ENCODE data around the gene GSS. TPM values are rescaled to one million over a fixed set of nuclear protein-coding genes. Genes with fewer than 3 reads are reported as not detected.

GSS gene
- total RNA-seq, 1 donor from 2014 or later, result 48.3 TPM

DNA sequence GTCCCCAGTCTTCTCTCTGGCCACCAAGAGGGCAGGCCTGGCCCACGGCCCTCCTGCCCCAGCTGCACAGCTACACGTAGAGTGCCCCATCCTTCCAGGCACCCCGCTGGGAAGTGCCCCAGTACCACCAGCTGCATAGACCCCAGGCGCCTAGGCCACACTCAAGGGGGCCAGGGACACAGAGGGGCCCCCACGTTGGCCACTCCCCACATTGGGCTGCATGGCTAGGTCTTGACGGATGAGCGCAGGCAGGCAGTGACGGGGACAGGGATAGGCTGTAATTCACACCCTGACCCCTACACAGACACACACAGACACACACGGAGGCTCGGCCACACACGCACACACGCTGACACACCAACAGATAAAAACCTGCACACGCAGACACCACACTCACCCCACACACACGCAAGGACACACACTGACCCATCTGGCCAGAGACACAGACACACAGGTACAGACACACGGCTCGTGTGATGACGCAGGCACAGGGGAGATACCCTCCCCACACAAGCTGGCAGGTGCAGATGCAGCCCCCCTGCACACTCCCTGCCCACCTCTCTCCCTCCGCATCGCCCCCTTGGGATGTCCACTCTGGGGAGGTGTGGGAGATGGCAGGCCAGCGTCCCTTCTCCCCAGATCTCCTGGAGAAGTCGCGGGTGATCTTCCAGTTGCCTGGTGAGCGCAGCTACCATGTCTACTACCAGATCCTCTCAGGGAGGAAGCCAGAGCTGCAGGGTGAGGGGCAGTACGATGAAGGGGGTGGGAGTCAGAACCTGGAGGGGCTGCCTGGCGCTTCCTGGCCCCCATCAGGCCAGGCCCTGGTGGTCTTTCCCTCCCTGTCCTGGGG lies 30.1 kb upstream of the GSS start:
- H3K27ac Mint-ChIP-seq (ENCODE audit: unreplicated experiment), result peak overlapping the region; percentile 88
- no peak for DNase-seq (ENCODE audit: low spot score)
- peaks cover 14% of the 10 kb centered on the region for H3K27me3 Mint-ChIP-seq (ENCODE audit: unreplicated experiment)

DNA sequence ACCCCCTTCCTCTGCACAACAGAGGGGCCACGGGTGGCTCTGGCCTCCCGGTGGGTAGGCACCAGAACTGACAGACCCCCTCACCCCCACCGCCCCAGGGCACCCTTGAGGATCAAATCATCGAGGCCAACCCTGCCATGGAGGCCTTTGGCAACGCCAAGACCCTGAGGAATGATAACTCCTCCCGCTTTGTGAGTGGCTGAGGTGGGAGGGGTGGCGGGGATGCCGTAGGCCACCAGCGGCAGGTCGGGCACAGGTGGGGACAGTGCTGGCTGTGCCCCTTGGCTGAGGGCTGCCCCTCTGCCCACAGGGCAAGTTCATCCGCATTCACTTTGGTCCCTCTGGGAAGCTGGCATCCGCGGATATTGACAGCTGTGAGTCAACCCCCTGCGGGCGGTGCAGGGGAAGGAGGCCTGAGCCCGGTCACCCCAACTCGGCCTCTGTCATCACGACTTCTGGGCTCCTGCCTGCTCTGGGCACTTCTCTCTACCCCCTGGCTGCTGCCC lies 29.2 kb upstream of the GSS start:
- TF ChIP-seq, protein P1, sequence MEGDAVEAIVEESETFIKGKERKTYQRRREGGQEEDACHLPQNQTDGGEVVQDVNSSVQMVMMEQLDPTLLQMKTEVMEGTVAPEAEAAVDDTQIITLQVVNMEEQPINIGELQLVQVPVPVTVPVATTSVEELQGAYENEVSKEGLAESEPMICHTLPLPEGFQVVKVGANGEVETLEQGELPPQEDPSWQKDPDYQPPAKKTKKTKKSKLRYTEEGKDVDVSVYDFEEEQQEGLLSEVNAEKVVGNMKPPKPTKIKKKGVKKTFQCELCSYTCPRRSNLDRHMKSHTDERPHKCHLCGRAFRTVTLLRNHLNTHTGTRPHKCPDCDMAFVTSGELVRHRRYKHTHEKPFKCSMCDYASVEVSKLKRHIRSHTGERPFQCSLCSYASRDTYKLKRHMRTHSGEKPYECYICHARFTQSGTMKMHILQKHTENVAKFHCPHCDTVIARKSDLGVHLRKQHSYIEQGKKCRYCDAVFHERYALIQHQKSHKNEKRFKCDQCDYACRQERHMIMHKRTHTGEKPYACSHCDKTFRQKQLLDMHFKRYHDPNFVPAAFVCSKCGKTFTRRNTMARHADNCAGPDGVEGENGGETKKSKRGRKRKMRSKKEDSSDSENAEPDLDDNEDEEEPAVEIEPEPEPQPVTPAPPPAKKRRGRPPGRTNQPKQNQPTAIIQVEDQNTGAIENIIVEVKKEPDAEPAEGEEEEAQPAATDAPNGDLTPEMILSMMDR (IDR thresholded peaks at IDR 0.05; ENCODE audit: unreplicated experiment), result no peak
- H3K27me3 Mint-ChIP-seq (ENCODE audit: unreplicated experiment), result peaks cover 14% of the 10 kb centered on the region
- H3K4me3 Mint-ChIP-seq (ENCODE audit: unreplicated experiment), result peak overlapping the region; percentile 33
- no peaks in the 10 kb centered on the region for H3K9me3 Mint-ChIP-seq (ENCODE audit: unreplicated experiment)
- H3K27ac Mint-ChIP-seq (ENCODE audit: unreplicated experiment), result peak overlapping the region; percentile 88
- no peak for DNase-seq (ENCODE audit: low spot score)
- H3K36me3 Mint-ChIP-seq (ENCODE audit: low read depth, unreplicated experiment), result peaks cover 7% of the 10 kb centered on the region
- H3K4me1 Mint-ChIP-seq (ENCODE audit: unreplicated experiment), result peaks cover 23% of the 10 kb centered on the region

More for the DNA sequence above, 30.1 kb upstream of the GSS start:
- TF ChIP-seq, protein P1 (IDR thresholded peaks at IDR 0.05; ENCODE audit: unreplicated experiment), result no peak
- Mint-ChIP-seq H3K4me1 (ENCODE audit: unreplicated experiment) (peaks cover 23% of the 10 kb centered on the region), H3K4me3 (ENCODE audit: unreplicated experiment) (peak overlapping the region; percentile 37), H3K9me3 (ENCODE audit: unreplicated experiment) (no peaks in the 10 kb centered on the region), H3K36me3 (ENCODE audit: low read depth, unreplicated experiment) (peaks cover 7% of the 10 kb centered on the region)

DNA sequence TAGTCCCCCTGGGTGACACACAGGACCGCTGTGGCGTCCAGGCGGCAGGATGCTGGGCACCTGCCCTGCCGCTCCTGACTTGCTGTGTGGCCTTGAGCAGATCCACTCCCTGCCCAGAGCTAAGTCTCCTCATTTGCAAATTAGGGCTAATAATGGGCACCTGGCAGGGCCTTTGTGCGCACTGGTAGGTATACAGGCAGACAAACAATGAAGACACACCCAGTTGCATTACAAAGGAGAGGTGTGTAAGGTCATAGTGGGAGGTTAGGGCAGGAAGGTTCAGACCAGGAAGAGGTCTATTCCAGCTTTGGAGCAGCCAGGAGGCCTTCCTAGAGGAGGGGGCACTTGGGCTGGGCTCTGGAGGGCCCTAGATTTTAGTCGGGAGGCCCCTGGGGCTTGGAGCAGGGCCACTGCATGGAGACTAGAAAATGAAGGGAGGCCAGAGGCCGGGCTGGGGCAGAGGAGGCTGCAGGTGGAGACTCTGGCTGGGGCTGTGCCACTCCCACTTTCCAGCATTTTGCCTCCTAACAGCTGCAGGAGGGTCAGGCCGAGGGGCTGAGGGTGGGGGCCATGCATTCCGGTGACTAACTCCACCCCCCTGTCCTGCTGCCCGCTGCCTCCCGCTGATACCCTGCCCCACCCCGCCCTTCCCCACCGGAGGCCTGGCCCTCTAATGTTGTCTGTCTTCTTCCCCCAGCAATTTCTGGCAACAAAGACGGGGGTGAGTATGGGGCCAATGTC lies 28.6 kb upstream of the GSS start:
- Mint-ChIP-seq H3K36me3 (ENCODE audit: low read depth, unreplicated experiment) (peaks cover 7% of the 10 kb centered on the region), H3K4me3 (ENCODE audit: unreplicated experiment) (no peak overlapping the region), H3K27me3 (ENCODE audit: unreplicated experiment) (peaks cover 14% of the 10 kb centered on the region), H3K4me1 (ENCODE audit: unreplicated experiment) (peaks cover 23% of the 10 kb centered on the region), H3K27ac (ENCODE audit: unreplicated experiment) (no peak overlapping the region), H3K9me3 (ENCODE audit: unreplicated experiment) (no peaks in the 10 kb centered on the region)
- DNase-seq (ENCODE audit: low spot score), result no peak
- TF ChIP-seq, protein P1 (IDR thresholded peaks at IDR 0.05; ENCODE audit: unreplicated experiment), result no peak

DNA sequence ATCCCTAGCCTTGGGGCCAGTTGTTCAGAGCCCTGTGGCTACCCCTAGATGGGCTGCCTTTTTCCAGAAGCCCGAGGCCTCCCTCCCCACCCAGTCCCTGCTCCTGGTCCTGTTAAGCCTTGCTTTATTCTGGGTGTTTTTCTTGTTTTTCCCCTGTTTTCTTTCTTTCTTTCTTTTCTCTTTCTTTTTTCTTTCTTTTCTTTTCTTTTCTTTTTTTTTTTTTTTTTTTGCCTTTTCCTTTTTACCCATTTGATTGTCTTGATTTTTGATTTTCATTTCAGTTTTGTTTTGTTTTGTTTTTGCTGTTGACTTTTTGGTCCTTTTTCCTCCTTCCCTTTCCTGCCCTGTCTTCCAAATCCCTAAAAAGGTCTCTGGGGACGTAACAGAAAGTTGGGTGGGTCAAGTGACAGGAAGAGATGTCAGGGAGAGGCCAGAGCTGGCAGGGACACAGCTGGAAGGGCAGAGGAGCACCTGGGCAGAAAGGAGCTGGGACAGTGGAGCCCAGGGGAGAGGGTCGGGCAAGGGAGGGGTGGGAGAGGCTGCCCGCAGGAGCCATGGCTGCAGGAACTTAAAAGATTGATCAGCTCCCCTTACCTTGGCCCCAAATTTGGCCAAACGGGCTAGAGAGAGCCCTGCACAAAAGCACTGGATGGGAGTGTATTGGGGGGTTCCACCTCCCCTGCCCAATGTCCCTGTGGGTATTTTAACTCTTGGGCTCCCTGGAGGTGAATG lies 27.6 kb upstream of the GSS start:
- Mint-ChIP-seq H3K36me3 (ENCODE audit: low read depth, unreplicated experiment) (peaks cover 7% of the 10 kb centered on the region), H3K4me1 (ENCODE audit: unreplicated experiment) (peaks cover 23% of the 10 kb centered on the region), H3K27ac (ENCODE audit: unreplicated experiment) (no peak overlapping the region), H3K27me3 (ENCODE audit: unreplicated experiment) (peaks cover 17% of the 10 kb centered on the region), H3K4me3 (ENCODE audit: unreplicated experiment) (no peak overlapping the region), H3K9me3 (ENCODE audit: unreplicated experiment) (no peaks in the 10 kb centered on the region)
- DNase-seq (ENCODE audit: low spot score), result no peak
- TF ChIP-seq, protein P1 (IDR thresholded peaks at IDR 0.05; ENCODE audit: unreplicated experiment), result no peak
